Measurements from ENCODE around the gene SCO2. TPM values are rescaled to one million over a fixed set of nuclear protein-coding genes. Genes with fewer than 3 reads are reported as not detected.

SCO2 gene
- total RNA-seq, 4 donors from 2014 or later, result 2.5 to 3.9 (median 3.3) TPM; not detected in 1

GRCh38 chr22:50473855-50474671 lies 51.3 kb downstream of the SCO2 start:
- Histone ChIP-seq H3K4me3 (peak overlapping the region; percentile 56 to 83 (median 77)), H3K9me3 (no peaks in the 10 kb centered on the region), H3K27me3 (no peaks in the 10 kb centered on the region), H3K27ac (peak overlapping the region in 3 of 4 donors; percentile 75 to 90 (median 88)), H3K36me3 (no peaks in the 10 kb centered on the region), H3K4me1 (peaks cover 5 to 56% (median 53%) of the 10 kb centered on the region in 4 donors)
- DNase-seq (ENCODE audit: low spot score in 2 of 2), result no peak
- 1 to 5% methylated on average over 23 to 47 of the region's 62 CpGs for WGBS, 2 donors
- no peak for TF ChIP-seq POLR2A (IDR thresholded peaks at IDR 0.05)
- TF ChIP-seq EP300 (IDR thresholded peaks at IDR 0.05), result no peak

Other genes with a start within 250 kb of the SCO2 start
- 100 to 1,000 TPM; 135 to 193 (median 165) TPM for gene PLXNB2, start 218.0 kb downstream of the SCO2 start, total RNA-seq
- gene DENND6B, start 198.6 kb downstream of the SCO2 start, total RNA-seq, result 10 to 100 TPM in 3 of 4 donors, 1 to 10 TPM in 1; 8.6 to 13.1 (median 11.7) TPM
- 100 to 1,000 TPM in 1 of 4 donors, 10 to 100 TPM in 3; 55.9 to 112 (median 76.7) TPM for gene PPP6R2, start 182.3 kb downstream of the SCO2 start, total RNA-seq
- gene SBF1, start 50.6 kb downstream of the SCO2 start, total RNA-seq, result 10 to 100 TPM; 48.5 to 77.7 (median 68.3) TPM
- gene ADM2, start 44.1 kb downstream of the SCO2 start, total RNA-seq, result not detected
- not detected for gene MIOX, start 38.7 kb downstream of the SCO2 start, total RNA-seq
- gene LMF2, start 17.9 kb downstream of the SCO2 start, total RNA-seq, result 10 to 100 TPM; 53.7 to 85.2 (median 58.1) TPM
- gene NCAPH2, start 17.4 kb downstream of the SCO2 start, total RNA-seq, result 10 to 100 TPM; 43.9 to 57.3 (median 45.0) TPM
- 100 to 1,000 TPM in 1 of 4 donors, 10 to 100 TPM in 3; 33.1 to 239 (median 60.3) TPM for gene TYMP, start 4.4 kb upstream of the SCO2 start, total RNA-seq
- gene KLHDC7B, start 20.3 kb upstream of the SCO2 start, total RNA-seq, result under 1 TPM in 1 of 4 donors, not detected in 3; 0.90 TPM
- gene SYCE3, start 37.3 kb upstream of the SCO2 start, total RNA-seq, result not detected
- gene CPT1B, start 52.8 kb upstream of the SCO2 start, total RNA-seq, result 10 to 100 TPM in 3 of 4 donors, 1 to 10 TPM in 1; 7.2 to 22.6 (median 15.1) TPM
- 10 to 100 TPM; 55.9 to 95.4 (median 74.4) TPM for gene CHKB, start 57.3 kb upstream of the SCO2 start, total RNA-seq
- gene MAPK8IP2, start 75.2 kb upstream of the SCO2 start, total RNA-seq, result 1 to 10 TPM; 3.0 to 6.1 (median 4.8) TPM
- gene ARSA, start 102.6 kb upstream of the SCO2 start, total RNA-seq, result 10 to 100 TPM; 33.2 to 51.5 (median 48.0) TPM
- gene SHANK3, start 147.2 kb upstream of the SCO2 start, total RNA-seq, result 10 to 100 TPM; 10.3 to 29.4 (median 20.5) TPM
- gene ACR, start 212.6 kb upstream of the SCO2 start, total RNA-seq, result 1 to 10 TPM in 2 of 4 donors, not detected in 2; 2.2 to 4.8 TPM

All from tibial nerve (tissue), 4 donors.